ENCODE data around the gene VPS51. TPM values are rescaled to one million over a fixed set of nuclear protein-coding genes. Genes with fewer than 3 reads are reported as not detected.

The VPS51 gene
- total and polyA plus RNA-seq, 2 of the 4 experiments (the other 2 are of a cell fraction): 56.3 to 113 TPM

GRCh38 chr11:65156256-65156655 is 60.2 kb downstream of the VPS51 start:
- no peak overlapping the region for H3K4ac ChIP-seq (ENCODE audit: low read depth, low read length)
- POLR2A ChIA-PET (ENCODE audit: unreplicated experiment): no interaction called here
- no peak overlapping the region for H3K56ac ChIP-seq (ENCODE audit: extremely low read depth, insufficient read depth, low read length)
- DNase-seq: no peak
- no peak for TF ChIP-seq NFE2L2 (IDR thresholded peaks at IDR 0.05; ENCODE audit: low read depth, low read length)
- no peak for TF ChIP-seq MAZ (IDR thresholded peaks at IDR 0.05; ENCODE audit: borderline replicate concordance, low read depth, low read length)
- TF ChIP-seq USF2 (IDR thresholded peaks at IDR 0.05; ENCODE audit: low read depth, low read length): no peak
- TF ChIP-seq BHLHE40 (IDR thresholded peaks at IDR 0.05; ENCODE audit: low read depth, low read length): no peak
- TF ChIP-seq SMC3 (IDR thresholded peaks at IDR 0.05; ENCODE audit: low read depth, low read length): no peak
- TF ChIP-seq MAFK (IDR thresholded peaks at IDR 0.05; ENCODE audit: low read depth, low read length): no peak
- no peak for TF ChIP-seq MXI1 (IDR thresholded peaks at IDR 0.05; ENCODE audit: borderline replicate concordance, low read depth, low read length)
- TF ChIP-seq CEBPB (IDR thresholded peaks at IDR 0.05; ENCODE audit: low read depth, low read length): no peak
- no peak for TF ChIP-seq ELK1 (IDR thresholded peaks at IDR 0.05; ENCODE audit: borderline replicate concordance, low read depth, low read length)
- no peak for TF ChIP-seq FOS (IDR thresholded peaks at IDR 0.05; ENCODE audit: low read depth, low read length)
- no peak for TF ChIP-seq POLR2A (IDR thresholded peaks at IDR 0.05; ENCODE audit: low read depth, low read length)
- TF ChIP-seq CHD1 (IDR thresholded peaks at IDR 0.05; ENCODE audit: low read depth, low read length): no peak
- no peak for TF ChIP-seq RCOR1 (IDR thresholded peaks at IDR 0.05; ENCODE audit: insufficient replicate concordance, low read length)
- no peak for TF ChIP-seq CTCF (conservative IDR thresholded peaks at IDR 0.05; ENCODE audit: low read depth, low read length)
- TF ChIP-seq RFX5 (IDR thresholded peaks at IDR 0.05; ENCODE audit: low read depth, low read length): no peak
- no peak for TF ChIP-seq RAD21 (IDR thresholded peaks at IDR 0.05; ENCODE audit: low read length)
- ATAC-seq (ENCODE audit: low read depth): no peak
- H4K91ac ChIP-seq (ENCODE audit: insufficient read depth, low read depth, low read length): no peak overlapping the region
- CTCF ChIA-PET: no interaction called here
- H3K23ac ChIP-seq (ENCODE audit: low read depth, low read length): no peak overlapping the region
- no peaks in the 10 kb centered on the region for H3K36me3 ChIP-seq (ENCODE audit: control insufficient read depth, insufficient read depth, low read length)
- no peak overlapping the region for H3K27ac ChIP-seq (ENCODE audit: insufficient read depth, low read length)
- in situ Hi-C loops (cut with MboI; ENCODE audit: low sequenced_read_pairs): no loop called here
- H2AK9ac ChIP-seq (replicated peaks; ENCODE audit: low read depth, low read length, poor library complexity): no peak overlapping the region
- H3K4me2 ChIP-seq (ENCODE audit: low read depth, low read length): no peak overlapping the region
- no peak overlapping the region for H3K14ac ChIP-seq (replicated peaks; ENCODE audit: low read depth, low read length)
- H2AK5ac ChIP-seq (ENCODE audit: low read depth, low read length): no peak overlapping the region
- intact Hi-C loops (cut with micrococcal nuclease): no loop called here
- H4K5ac ChIP-seq (ENCODE audit: low read depth, low read length): no peak overlapping the region
- no peak overlapping the region for H2BK120ac ChIP-seq (ENCODE audit: low read depth, low read length)
- H3K4me3 ChIP-seq (ENCODE audit: insufficient read depth, low read depth, low read length): no peak overlapping the region
- dilution Hi-C loops (cut with HindIII; ENCODE audit: low sequenced_read_pairs, unreplicated experiment): no loop called here
- no peak overlapping the region for H2BK5ac ChIP-seq (ENCODE audit: low read depth, low read length, poor library complexity, severe bottlenecking)
- no peak overlapping the region for H3K18ac ChIP-seq (ENCODE audit: low read depth, low read length)
- H4K20me1 ChIP-seq (ENCODE audit: insufficient read depth, low read length): no peaks in the 10 kb centered on the region
- no TSS peak for BruUV-seq (replicated peaks)
- no CpG with 5 or more reads among the region's 3 CpGs for WGBS, 2 experiments (ENCODE audit: extremely low coverage in 2 of 2, insufficient read length in 1 of 2)
- no peak overlapping the region for H2BK15ac ChIP-seq (ENCODE audit: low read depth, low read length)
- no peaks in the 10 kb centered on the region for H3K9me3 ChIP-seq (ENCODE audit: control insufficient read depth, insufficient read depth, low read length)
- H2AFZ ChIP-seq (replicated peaks; ENCODE audit: low read length, poor library complexity): no peak overlapping the region
- no peaks in the 10 kb centered on the region for H3K4me1 ChIP-seq (ENCODE audit: control insufficient read depth, insufficient read depth, low read length)
- H3K9me1 ChIP-seq (ENCODE audit: insufficient read depth, low read length): no peaks in the 10 kb centered on the region
- no peak overlapping the region for H4K8ac ChIP-seq (ENCODE audit: low read depth in 2 of 2, low read length in 2 of 2)
- H3K79me1 ChIP-seq (ENCODE audit: low read depth in 1 of 2, low read length in 2 of 2): no peaks in the 10 kb centered on the region
- no peak overlapping the region for H3K9ac ChIP-seq (ENCODE audit: low read depth, low read length)
- no peak overlapping the region for H2BK20ac ChIP-seq (ENCODE audit: low read depth, low read length)
- 0 out of 2 replicates have a peak, but pooled peaks cover 2% of the 10 kb centered on the region for H3K27me3 ChIP-seq (ENCODE audit: control insufficient read depth, insufficient read depth, low read length)

Data from IMR-90 (cell line).